ENCODE data around the gene FAM200C. TPM values are rescaled to one million over a fixed set of nuclear protein-coding genes. Genes with fewer than 3 reads are reported as not detected.

Gene FAM200C
- total RNA-seq, 3 donors from 2014 or later (not counting 1 experiment from before 2014, with no cell fraction given) = 0.28 to 0.57 (median 0.33) TPM

GRCh38 chr5:160361624-160362228, 38.1 kb downstream of the FAM200C start:
- Mint-ChIP-seq H3K4me3 (no peak overlapping the region), H3K4me1 (peaks cover 0 to 5% of the 10 kb centered on the region in 2 donors), H3K27ac (no peak overlapping the region), H3K36me3 (no peaks in the 10 kb centered on the region), H3K27me3 (ENCODE audit: low read depth in 2 of 2) (peaks cover 3 to 12% of the 10 kb centered on the region in 2 donors), H3K9me3 (no peaks in the 10 kb centered on the region)
- H3K36me3 ChIP-seq (ENCODE audit: control insufficient read depth, insufficient read depth, low read length) = no peaks in the 10 kb centered on the region
- no peak for DNase-seq
- no peaks in the 10 kb centered on the region for H3K27me3 ChIP-seq (ENCODE audit: control insufficient read depth, insufficient read depth, low read length)
- H3K27ac ChIP-seq (ENCODE audit: low read length) = no peak overlapping the region
- no peaks in the 10 kb centered on the region for H3K4me1 ChIP-seq (ENCODE audit: control insufficient read depth, insufficient read depth, low read length)
- intact Hi-C loops (cut with micrococcal nuclease) = no loop called here
- ATAC-seq = no peak
- TF ChIP-seq CTCF (IDR thresholded peaks at IDR 0.05) = no peak
- no peak overlapping the region for H3K4me3 ChIP-seq (ENCODE audit: low read length)
- no peaks in the 10 kb centered on the region for H3K9me3 ChIP-seq (ENCODE audit: control insufficient read depth, insufficient read depth, low read length)
- WGBS (ENCODE audit: insufficient coverage) = 88% methylated on average over 9 of the region's 9 CpGs

GRCh38 chr5:160360310-160360709, 39.5 kb downstream of the FAM200C start:
- no peaks in the 10 kb centered on the region for H3K9me3 Mint-ChIP-seq
- no peaks in the 10 kb centered on the region for H3K4me1 ChIP-seq (ENCODE audit: control insufficient read depth, insufficient read depth, low read length)

DNA sequence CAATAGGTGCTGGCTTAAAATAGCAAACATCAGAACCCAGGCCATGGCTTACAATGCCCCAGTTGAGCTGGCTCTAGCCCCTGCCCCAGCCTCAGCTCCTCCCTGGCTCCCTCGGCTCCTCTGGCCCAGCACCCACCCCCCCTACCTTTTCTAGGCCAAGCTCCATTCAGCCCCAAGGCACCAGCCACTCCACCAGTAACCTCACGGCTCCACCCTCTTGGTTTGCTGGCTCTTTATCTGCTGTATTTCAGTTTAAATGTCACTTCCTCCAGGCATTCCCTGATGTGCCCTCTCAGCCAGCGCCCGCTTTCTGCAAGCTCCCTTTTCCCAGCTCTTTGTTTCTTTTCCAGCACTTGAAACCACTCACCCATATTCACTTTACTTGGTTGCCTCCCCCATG, 40.0 kb downstream of the FAM200C start:
- Histone ChIP-seq H3K27ac (ENCODE audit: low read length) (no peak overlapping the region), H3K27me3 (ENCODE audit: control insufficient read depth, insufficient read depth, low read length) (no peaks in the 10 kb centered on the region), H3K4me1 (ENCODE audit: control insufficient read depth, insufficient read depth, low read length) (no peaks in the 10 kb centered on the region), H3K4me3 (ENCODE audit: low read length) (no peak overlapping the region), H3K9me3 (ENCODE audit: control insufficient read depth, insufficient read depth, low read length) (no peaks in the 10 kb centered on the region), H3K36me3 (ENCODE audit: control insufficient read depth, insufficient read depth, low read length) (no peaks in the 10 kb centered on the region)
- WGBS (ENCODE audit: insufficient coverage) = 57% methylated on average over 4 of the region's 4 CpGs
- no peak for TF ChIP-seq CTCF (IDR thresholded peaks at IDR 0.05)
- no peaks in the 10 kb centered on the region for H3K9me3 Mint-ChIP-seq
- no peak overlapping the region for H3K4me3 Mint-ChIP-seq
- intact Hi-C loops (cut with micrococcal nuclease) = no loop called here
- DNase-seq (no peak), ATAC-seq (no peak)
- H3K27me3 Mint-ChIP-seq (ENCODE audit: low read depth in 2 of 2) = peaks cover 0 to 12% of the 10 kb centered on the region in 2 donors
- no peaks in the 10 kb centered on the region for H3K36me3 Mint-ChIP-seq
- peaks cover 0 to 5% of the 10 kb centered on the region in 2 donors for H3K4me1 Mint-ChIP-seq
- no peak overlapping the region for H3K27ac Mint-ChIP-seq

More at GRCh38 chr5:160360310-160360709, 39.5 kb downstream of the FAM200C start:
- Mint-ChIP-seq H3K4me3 (no peak overlapping the region), H3K4me1 (peaks cover 0 to 5% of the 10 kb centered on the region in 2 donors), H3K27ac (no peak overlapping the region), H3K27me3 (ENCODE audit: low read depth in 2 of 2) (peaks cover 0 to 12% of the 10 kb centered on the region in 2 donors), H3K36me3 (no peaks in the 10 kb centered on the region)
- Histone ChIP-seq H3K36me3 (ENCODE audit: control insufficient read depth, insufficient read depth, low read length) (no peaks in the 10 kb centered on the region), H3K9me3 (ENCODE audit: control insufficient read depth, insufficient read depth, low read length) (no peaks in the 10 kb centered on the region), H3K4me3 (ENCODE audit: low read length) (no peak overlapping the region), H3K27ac (ENCODE audit: low read length) (no peak overlapping the region), H3K27me3 (ENCODE audit: control insufficient read depth, insufficient read depth, low read length) (no peaks in the 10 kb centered on the region)
- WGBS (ENCODE audit: insufficient coverage) = 100% methylated on average over 2 of the region's 3 CpGs
- no peak for TF ChIP-seq CTCF (IDR thresholded peaks at IDR 0.05)
- ATAC-seq = no peak
- intact Hi-C loops (cut with micrococcal nuclease) = no loop called here
- no peak for DNase-seq

GRCh38 chr5:160359242-160359641, 40.6 kb downstream of the FAM200C start:
- DNase-seq (no peak), ATAC-seq (no peak)
- no peak overlapping the region for H3K4me3 Mint-ChIP-seq
- no peak for TF ChIP-seq CTCF (IDR thresholded peaks at IDR 0.05)
- peaks cover 0 to 5% of the 10 kb centered on the region in 2 donors for H3K4me1 Mint-ChIP-seq
- peaks cover 0 to 12% of the 10 kb centered on the region in 2 donors for H3K27me3 Mint-ChIP-seq (ENCODE audit: low read depth in 2 of 2)
- no CpG with 5 or more reads among the region's 1 CpG for WGBS (ENCODE audit: insufficient coverage)
- H3K36me3 Mint-ChIP-seq = no peaks in the 10 kb centered on the region
- Histone ChIP-seq H3K27ac (ENCODE audit: low read length) (no peak overlapping the region), H3K4me3 (ENCODE audit: low read length) (no peak overlapping the region), H3K4me1 (ENCODE audit: control insufficient read depth, insufficient read depth, low read length) (no peaks in the 10 kb centered on the region), H3K9me3 (ENCODE audit: control insufficient read depth, insufficient read depth, low read length) (no peaks in the 10 kb centered on the region), H3K27me3 (ENCODE audit: control insufficient read depth, insufficient read depth, low read length) (no peaks in the 10 kb centered on the region), H3K36me3 (ENCODE audit: control insufficient read depth, insufficient read depth, low read length) (no peaks in the 10 kb centered on the region)
- no peaks in the 10 kb centered on the region for H3K9me3 Mint-ChIP-seq
- H3K27ac Mint-ChIP-seq = no peak overlapping the region
- intact Hi-C loops (cut with micrococcal nuclease) = no loop called here
